Keratinocyte (primary cell): ENCODE measurements around the gene PIP. TPM values are rescaled to one million over a fixed set of nuclear protein-coding genes. Genes with fewer than 3 reads are reported as not detected.
"Not testable (repeated sequence)": the region's sequence is repeated elsewhere in the genome, so short reads cannot be mapped to it uniquely, and the experiment has no call there.

Experiments used
- DNase-seq: peaks from one replicate; pipeline ENCODE4 v3.0.0-alpha.2; 2011; ENCODE audit warnings: low read depth, missing footprints, low spot score
- FAIRE-seq: peaks from 2 replicates; lab custom pipeline; 2011; peaks lifted over from hg19 to GRCh38; lab: Jason Lieb, UNC
- H2AFZ ChIP-seq: 2 replicates; pipeline ENCODE4 v1.6.0; 2012; ENCODE audit warnings: low read length, control low read depth, inconsistent platforms; ENCODE audit not compliant: control insufficient read depth
- H3K27ac ChIP-seq: 2 replicates; pipeline ENCODE4 v1.5.1; 2011; ENCODE audit warnings: low read length; ENCODE audit not compliant: control insufficient read depth, insufficient read depth
- H3K27me3 ChIP-seq: 3 replicates; pipeline ENCODE4 v1.6.0; 2011; ENCODE audit warnings: low read length; ENCODE audit not compliant: control insufficient read depth, insufficient read depth; ENCODE audit errors: extremely low read depth
- H3K36me3 ChIP-seq, 2 experiments: 2 replicates in 1 of 2; 3 replicates in 1 of 2; pipeline ENCODE4 v1.5.1; 2011; ENCODE audit warnings: low read length in 2 of 2, mild to moderate bottlenecking in 1 of 2; ENCODE audit not compliant: control insufficient read depth in 2 of 2, insufficient read depth in 2 of 2; ENCODE audit errors: extremely low read depth in 1 of 2
- H3K4me1 ChIP-seq: 3 replicates; pipeline ENCODE4 v1.5.1; 2011; ENCODE audit warnings: low read length; ENCODE audit not compliant: control insufficient read depth, insufficient read depth; ENCODE audit errors: extremely low read depth
- H3K4me2 ChIP-seq: 3 replicates; pipeline ENCODE4 v1.6.0; 2011; ENCODE audit warnings: low read depth, low read length; ENCODE audit not compliant: control insufficient read depth, insufficient read depth; ENCODE audit errors: extremely low read depth
- H3K4me3 ChIP-seq, 3 experiments: fragments of 200-600 bp in 1 of 3; sonication (generic) in 1 of 3; 2 replicates in 2 of 3; 3 replicates in 1 of 3; pipeline ENCODE4 v1.5.1; 2011 to 2016; ENCODE audit warnings: low read length in 3 of 3, mild to moderate bottlenecking in 3 of 3, control low read depth in 2 of 3, inconsistent platforms in 1 of 3, low read depth in 1 of 3, mixed read lengths in 1 of 3, mixed run types in 1 of 3, moderate library complexity in 1 of 3; ENCODE audit not compliant: control insufficient read depth in 2 of 3, insufficient read depth in 2 of 3; ENCODE audit errors: extremely low read depth in 1 of 3
- H3K79me2 ChIP-seq: 2 replicates; pipeline ENCODE4 v1.6.0; 2012; ENCODE audit warnings: low read length; ENCODE audit not compliant: control insufficient read depth, insufficient read depth
- H3K9ac ChIP-seq: 3 replicates; pipeline ENCODE4 v1.6.0; 2011; ENCODE audit warnings: low read length; ENCODE audit not compliant: control insufficient read depth, insufficient read depth; ENCODE audit errors: extremely low read depth
- H3K9me1 ChIP-seq: 3 replicates; pipeline ENCODE4 v1.6.0; 2011; ENCODE audit warnings: low read length; ENCODE audit not compliant: control insufficient read depth, insufficient read depth; ENCODE audit errors: extremely low read depth
- H3K9me3 ChIP-seq: 2 replicates; pipeline ENCODE4 v1.5.1; 2012; ENCODE audit warnings: low read depth, low read length; ENCODE audit not compliant: control insufficient read depth
- H4K20me1 ChIP-seq: 3 replicates; pipeline ENCODE4 v1.6.0; 2011; ENCODE audit warnings: low read length; ENCODE audit not compliant: control insufficient read depth, insufficient read depth; ENCODE audit errors: extremely low read depth
- EZH2 ChIP-seq: IDR thresholded peaks from one replicate; pipeline ENCODE4 v1.6.1; 2012; ENCODE audit warnings: inconsistent platforms, mild to moderate bottlenecking, low read length, moderate library complexity
- dilution Hi-C: fragments of 300-500 bp; cut with MboI; formaldehyde crosslinking; loops from one replicate; pipeline ENCODE4 v1.7.0; 2020; ENCODE audit warnings: low sequenced_read_pairs; ENCODE audit not compliant: extremely low pct_ligation_motif_present
- polyA plus RNA-seq, 5 experiments: library from polyadenylated mRNA; depleted of rRNA in 3 of 5; stranded (reverse) in 3 of 5; stranded (forward) in 1 of 5; unstranded in 1 of 5; fragments of >200 nt; gene quantifications; 1 replicate in 1 of 5; 2 replicates in 3 of 5; 3 replicates in 1 of 5; pipeline versions ENCODE4 v1.2.1 to v1.2.3, GENCODE V29; 2011 to 2012; ENCODE audit warnings: missing spikeins in 2 of 5, low read depth in 1 of 5, low replicate concordance in 1 of 5
- TF ChIP-seq, protein P1 (sequence below), 3 experiments: IDR thresholded peaks in 1 of 3; conservative IDR thresholded peaks in 1 of 3; optimal IDR thresholded peaks in 1 of 3; 2 replicates in 2 of 3; 3 replicates in 1 of 3; pipeline versions ENCODE3 to v1.5.1; 2011; ENCODE audit warnings: low read length in 3 of 3, mild to moderate bottlenecking in 3 of 3, moderate library complexity in 2 of 3, control low read depth in 1 of 3, inconsistent platforms in 1 of 3; ENCODE audit not compliant: insufficient read depth in 2 of 3; ENCODE audit errors: extremely low read depth in 1 of 3

Gene PIP
- polyA plus RNA-seq, 1 donor (not counting 4 experiments of a cell fraction or from before 2014, with no cell fraction given), result not detected

GRCh38 chr7:143120691-143121405, 11.0 kb upstream of the PIP start:
- TF ChIP-seq EZH2, result no peak
- TF ChIP-seq, protein P1, sequence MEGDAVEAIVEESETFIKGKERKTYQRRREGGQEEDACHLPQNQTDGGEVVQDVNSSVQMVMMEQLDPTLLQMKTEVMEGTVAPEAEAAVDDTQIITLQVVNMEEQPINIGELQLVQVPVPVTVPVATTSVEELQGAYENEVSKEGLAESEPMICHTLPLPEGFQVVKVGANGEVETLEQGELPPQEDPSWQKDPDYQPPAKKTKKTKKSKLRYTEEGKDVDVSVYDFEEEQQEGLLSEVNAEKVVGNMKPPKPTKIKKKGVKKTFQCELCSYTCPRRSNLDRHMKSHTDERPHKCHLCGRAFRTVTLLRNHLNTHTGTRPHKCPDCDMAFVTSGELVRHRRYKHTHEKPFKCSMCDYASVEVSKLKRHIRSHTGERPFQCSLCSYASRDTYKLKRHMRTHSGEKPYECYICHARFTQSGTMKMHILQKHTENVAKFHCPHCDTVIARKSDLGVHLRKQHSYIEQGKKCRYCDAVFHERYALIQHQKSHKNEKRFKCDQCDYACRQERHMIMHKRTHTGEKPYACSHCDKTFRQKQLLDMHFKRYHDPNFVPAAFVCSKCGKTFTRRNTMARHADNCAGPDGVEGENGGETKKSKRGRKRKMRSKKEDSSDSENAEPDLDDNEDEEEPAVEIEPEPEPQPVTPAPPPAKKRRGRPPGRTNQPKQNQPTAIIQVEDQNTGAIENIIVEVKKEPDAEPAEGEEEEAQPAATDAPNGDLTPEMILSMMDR (optimal IDR thresholded peaks at IDR 0.05 in 1 of 3, IDR thresholded peaks at IDR 0.05 in 1 of 3, conservative IDR thresholded peaks at IDR 0.05 in 1 of 3; ENCODE audit: extremely low read depth in 1 of 3, insufficient read depth in 2 of 3, low read length in 3 of 3), result no peak
- no peak overlapping the region for H3K4me3 ChIP-seq
- FAIRE-seq (no peak), DNase-seq (no peak)
- H3K79me2 ChIP-seq, result no peaks in the 10 kb centered on the region
- H3K36me3 ChIP-seq, result no peaks in the 10 kb centered on the region
- H3K9me3 ChIP-seq, result no peaks in the 10 kb centered on the region
- H3K9ac ChIP-seq, result no peak overlapping the region
- H3K27me3 ChIP-seq, result no peaks in the 10 kb centered on the region
- H4K20me1 ChIP-seq, result no peaks in the 10 kb centered on the region
- dilution Hi-C loops, result no loop called here
- no peak overlapping the region for H2AFZ ChIP-seq
- no peak overlapping the region for H3K27ac ChIP-seq
- no peaks in the 10 kb centered on the region for H3K9me1 ChIP-seq
- no peak overlapping the region for H3K4me2 ChIP-seq
- no peaks in the 10 kb centered on the region for H3K4me1 ChIP-seq

GRCh38 chr7:143123326-143123725, 8.6 kb upstream of the PIP start:
- dilution Hi-C loops, FAIRE-seq, H3K4me3 ChIP-seq, H3K79me2 ChIP-seq, H3K27ac ChIP-seq, H3K4me2 ChIP-seq, H3K9me1 ChIP-seq, H3K27me3 ChIP-seq, H3K9me3 ChIP-seq, H3K4me1 ChIP-seq, H4K20me1 ChIP-seq, H3K9ac ChIP-seq, H2AFZ ChIP-seq, H3K36me3 ChIP-seq, DNase-seq: not testable (repeated sequence)

GRCh38 chr7:143126146-143126545, 5.7 kb upstream of the PIP start:
- Histone ChIP-seq H3K36me3 (no peaks in the 10 kb centered on the region), H3K27me3 (no peaks in the 10 kb centered on the region), H2AFZ (no peak overlapping the region), H3K4me3 (no peak overlapping the region), H3K4me1 (no peaks in the 10 kb centered on the region), H3K9me3 (no peaks in the 10 kb centered on the region), H3K9ac (no peak overlapping the region), H3K27ac (no peak overlapping the region), H3K4me2 (no peak overlapping the region), H3K79me2 (no peaks in the 10 kb centered on the region), H4K20me1 (no peaks in the 10 kb centered on the region), H3K9me1 (no peaks in the 10 kb centered on the region)
- FAIRE-seq (no peak), DNase-seq (no peak)
- dilution Hi-C loops, result no loop called here
- TF ChIP-seq, protein P1 (optimal IDR thresholded peaks at IDR 0.05 in 1 of 3, IDR thresholded peaks at IDR 0.05 in 1 of 3, conservative IDR thresholded peaks at IDR 0.05 in 1 of 3; ENCODE audit: extremely low read depth in 1 of 3, insufficient read depth in 2 of 3, low read length in 3 of 3), result no peak
- TF ChIP-seq EZH2, result no peak
